K562 (cell line): Measurements from ENCODE around the gene GKAP1. TPM values are rescaled to one million over a fixed set of nuclear protein-coding genes. Genes with fewer than 3 reads are reported as not detected.

ENCODE experiments used
- ATF4 ChIP-seq: fragments of 450-650 bp; formaldehyde crosslinking; IDR thresholded peaks from 2 replicates; pipeline ENCODE4 v1.4.0; 2022; ENCODE audit warnings: mild to moderate bottlenecking, moderate library complexity
- CEBPZ ChIP-seq: fragments of 150-350 bp; IDR thresholded peaks from 2 replicates; pipeline ENCODE4 v1.6.1; 2014; ENCODE audit warnings: low read depth, mild to moderate bottlenecking, low read length, borderline replicate concordance
- CHCHD3 ChIP-seq: fragments of 250-450 bp; sonication (Bioruptor Pico); IDR thresholded peaks from 2 replicates; pipeline ENCODE4 v2.1.2; 2022; ENCODE audit warnings: mild to moderate bottlenecking
- CUX1 ChIP-seq: fragments of 200-800 bp; sonication (Bioruptor generic); IDR thresholded peaks from 2 replicates; pipeline ENCODE4 v1.6.1; 2016; ENCODE audit warnings: missing genetic modification characterization, missing compliant biosample characterization
- GABPB2 ChIP-seq: fragments of 250-450 bp; sonication (Bioruptor Pico); conservative IDR thresholded peaks from 2 replicates; pipeline ENCODE4 v1.5.1; 2021; ENCODE audit warnings: mild to moderate bottlenecking
- ZBTB40 ChIP-seq, 2 experiments: fragments of 450-650 bp in 1 of 2; sonication (generic) in 1 of 2; formaldehyde crosslinking in 1 of 2; IDR thresholded peaks; 2 replicates each; pipeline versions ENCODE4 v1.7.1 to v1.9.0; 2016 to 2022; ENCODE audit warnings: inconsistent platforms in 1 of 2, mild to moderate bottlenecking in 1 of 2, missing genetic modification reagents in 1 of 2
- ZNF696 ChIP-seq: fragments of 250-450 bp; sonication (Bioruptor Pico); conservative IDR thresholded peaks from 2 replicates; pipeline ENCODE4 v1.4.0; 2020; ENCODE audit warnings: mild to moderate bottlenecking, moderate library complexity
- polyA plus RNA-seq, 8 experiments: library from polyadenylated mRNA; depleted of rRNA in 4 of 8; stranded (reverse) in 5 of 8; unstranded in 3 of 8; fragments of >200 nt; fragmentation: Nextera tagmentation in 2 of 8; fragmentation: Illumina TruSeq in 1 of 8; extraction: Ambion mirVana in 2 of 8; extraction: Trizol in 1 of 8; gene quantifications; 2 replicates each; pipeline versions ENCODE4 v1.2.1 to v1.2.3, GENCODE V29; 2011 to 2014; ENCODE audit warnings: inconsistent platforms in 1 of 8, missing spikeins in 1 of 8
- total RNA-seq, 7 experiments: library from RNA; depleted of rRNA in 6 of 7; stranded (reverse); fragments of >200 nt in 6 of 7; fragmentation: Illumina TruSeq in 2 of 7; extraction: Trizol in 2 of 7; gene quantifications; 2 replicates each; pipeline versions ENCODE4 v1.2.1 to v1.2.3, GENCODE V29; 2011 to 2021; ENCODE audit warnings: low replicate concordance in 1 of 7

Gene GKAP1
- total and polyA plus RNA-seq, 9 of the 15 experiments (the other 6 are each of a cell fraction or from before 2014, with no cell fraction given): 1.0 to 3.8 (median 2.7) TPM

- no peak for TF ChIP-seq ZBTB40 (IDR thresholded peaks at IDR 0.05)
- no peak for TF ChIP-seq ZBTB40 (CRISPR knock-in tag; IDR thresholded peaks at IDR 0.05)
- TF ChIP-seq CHCHD3: no peak
- TF ChIP-seq GABPB2 (CRISPR knock-in tag): no peak
- no peak for TF ChIP-seq CUX1 (CRISPR knock-in tag)
- 0 out of 2 replicates have a peak, but pooled peaks have one; percentile 15 for TF ChIP-seq ATF4
- no peak for TF ChIP-seq CEBPZ
- TF ChIP-seq ZNF696 (CRISPR knock-in tag): no peak
Observed at GRCh38 chr9:83708515-83709158, 108.9 kb downstream of the GKAP1 start (continued).
